WI38 (cell line): ENCODE results near the gene TNKS1BP1.

Experiments used
- H3K4me3 ChIP-seq: 2 replicates; pipeline ENCODE4 v1.5.1; 2011; ENCODE audit warnings: low read depth, mild to moderate bottlenecking, control low read depth, low read length
- CTCF ChIP-seq: IDR thresholded peaks from 2 replicates; pipeline ENCODE4 v1.5.1; 2012; ENCODE audit warnings: low read depth, mild to moderate bottlenecking, control low read depth, low read length

The TNKS1BP1 gene

GRCh38 chr11:57358991-57359390 lies 34.2 kb upstream of the TNKS1BP1 start:
- no peak overlapping the region for H3K4me3 ChIP-seq
- TF ChIP-seq CTCF: no peak

GRCh38 chr11:57358543-57358961 lies 33.8 kb upstream of the TNKS1BP1 start:
- TF ChIP-seq CTCF: no peak
- H3K4me3 ChIP-seq: no peak overlapping the region

- H3K4me3 ChIP-seq: no peak overlapping the region
- TF ChIP-seq CTCF: no peak
These were observed 33.1 kb upstream of the TNKS1BP1 start for GRCh38 chr11:57357856-57358255.

- no peak for TF ChIP-seq CTCF
These were observed 32.6 kb upstream of the TNKS1BP1 start for GRCh38 chr11:57357310-57357709.

GRCh38 chr11:57356268-57356667 lies 31.5 kb upstream of the TNKS1BP1 start:
- TF ChIP-seq CTCF: no peak
- no peak overlapping the region for H3K4me3 ChIP-seq

More at GRCh38 chr11:57357310-57357709, 32.6 kb upstream of the TNKS1BP1 start:
- no peak overlapping the region for H3K4me3 ChIP-seq

GRCh38 chr11:57354699-57355098 lies 29.9 kb upstream of the TNKS1BP1 start:
- no peak for TF ChIP-seq CTCF
- no peak overlapping the region for H3K4me3 ChIP-seq

GRCh38 chr11:57353852-57354251 lies 29.1 kb upstream of the TNKS1BP1 start:
- no peak for TF ChIP-seq CTCF
- no peak overlapping the region for H3K4me3 ChIP-seq
